ENCODE data around the gene TLE2. TPM values are rescaled to one million over a fixed set of nuclear protein-coding genes. Genes with fewer than 3 reads are reported as not detected.

The TLE2 gene
- total RNA-seq, 1 experiment from 2014 or later, result 3.1 TPM

GRCh38 chr19:2993579-2993978 lies 35.5 kb downstream of the TLE2 start:
- Mint-ChIP-seq H3K36me3 (ENCODE audit: insufficient read depth in 1 of 3, low read depth in 3 of 3) (no peaks in the 10 kb centered on the region; a peak in 1 of 7 replicates), H3K4me1 (peaks cover 10 to 27% of the 10 kb centered on the region in 2 experiments), H3K27me3 (ENCODE audit: low read depth) (peaks cover 41% of the 10 kb centered on the region), H3K27ac (peak overlapping the region in 1 of 3 experiments; percentile 84; a peak in 1 of 7 replicates), H3K9me3 (no peaks in the 10 kb centered on the region), H3K4me3 (peak overlapping the region in 1 of 2 experiments; percentile 42; a peak in 1 of 5 replicates)
- Histone ChIP-seq H3K56ac (ENCODE audit: insufficient read length, low read depth, low read length) (no peak overlapping the region), H2AFZ (ENCODE audit: low read length) (no peak overlapping the region), H2BK120ac (ENCODE audit: low read depth, low read length, poor library complexity, severe bottlenecking) (no peak overlapping the region), H3K4me1 (ENCODE audit: insufficient read depth, low read length) (no peaks in the 10 kb centered on the region), H3K14ac (ENCODE audit: insufficient read depth, low read length) (no peak overlapping the region), H2AK5ac (ENCODE audit: insufficient read length, low read length) (no peak overlapping the region), H2BK12ac (ENCODE audit: insufficient read length, low read depth, low read length) (no peak overlapping the region), H4K8ac (replicated peaks; ENCODE audit: insufficient read length, low read depth, low read length) (no peak overlapping the region), H3K23ac (ENCODE audit: insufficient read length, low read depth, low read length) (no peak overlapping the region), H3K4ac (ENCODE audit: low read depth, low read length) (no peak overlapping the region), H3T11ph (ENCODE audit: low read length) (no peak overlapping the region), H3K27ac (ENCODE audit: insufficient read length, low read depth, low read length) (no peak overlapping the region), H3K27me3 (ENCODE audit: insufficient read depth, low read length) (no peaks in the 10 kb centered on the region), H3K9ac (ENCODE audit: extremely low read depth, insufficient read length, low read length) (no peak overlapping the region), H3K4me2 (ENCODE audit: insufficient read depth, insufficient read length, low read length) (no peak overlapping the region), H3K79me1 (ENCODE audit: insufficient read depth, low read depth, low read length, poor library complexity, severe bottlenecking) (no peaks in the 10 kb centered on the region), H4K20me1 (ENCODE audit: control insufficient read depth, insufficient read depth, insufficient read length) (no peaks in the 10 kb centered on the region), H3K9me3 (ENCODE audit: control insufficient read depth, low read depth, low read length) (no peaks in the 10 kb centered on the region), H3K23me2 (ENCODE audit: insufficient read length, low read depth, low read length, poor library complexity, severe bottlenecking) (no peaks in the 10 kb centered on the region), H2BK15ac (ENCODE audit: low read depth, low read length) (no peak overlapping the region), H3K79me2 (ENCODE audit: insufficient read depth, low read length) (no peaks in the 10 kb centered on the region), H4K91ac (ENCODE audit: insufficient read length, low read depth, low read length) (no peak overlapping the region), H2BK20ac (ENCODE audit: low read depth, low read length, poor library complexity, severe bottlenecking) (peak overlapping the region; percentile 77), H4K5ac (ENCODE audit: insufficient read length, low read depth, low read length) (no peak overlapping the region), H3K18ac (ENCODE audit: insufficient read length, low read depth, low read length) (no peak overlapping the region), H2BK5ac (ENCODE audit: insufficient read length, low read length) (no peak overlapping the region)
- no peak for DNase-seq
- WGBS (ENCODE audit: extremely low coverage, insufficient read length, low lambda C conversion rate), result no CpG with 5 or more reads among the region's 9 CpGs
- TF ChIP-seq CTCF (conservative IDR thresholded peaks at IDR 0.05), result no peak

Data from H9 (cell line).